ENCODE measurements around the gene TRIM54. TPM values are rescaled to one million over a fixed set of nuclear protein-coding genes. Genes with fewer than 3 reads are reported as not detected.
"Not testable (repeated sequence)": the region's sequence is repeated elsewhere in the genome, so short reads cannot be mapped to it uniquely, and the experiment has no call there.

TRIM54 gene
- total RNA-seq, 1 experiment from 2014 or later, result not detected

GRCh38 chr2:27316655-27317412 lies 34.6 kb downstream of the TRIM54 start:
- no peaks in the 10 kb centered on the region for H3K36me3 ChIP-seq (ENCODE audit: insufficient read depth, low read length)
- H4K20me1 ChIP-seq (ENCODE audit: insufficient read depth, low read depth, low read length), result no peaks in the 10 kb centered on the region
- no peaks in the 10 kb centered on the region for H3K27me3 ChIP-seq (ENCODE audit: low read length)
- no peaks in the 10 kb centered on the region for H3K9me3 ChIP-seq (ENCODE audit: low read length)
- H3K4me1 ChIP-seq (ENCODE audit: low read length), result peaks cover 15% of the 10 kb centered on the region
- no peak overlapping the region for H2AFZ ChIP-seq (ENCODE audit: low read length)
- H3K4me3 ChIP-seq (ENCODE audit: low read length), result no peak overlapping the region
- peaks cover 13% of the 10 kb centered on the region for H3K79me2 ChIP-seq (ENCODE audit: low read length)
- no peak for DNase-seq
- no peak overlapping the region for H3K27ac ChIP-seq (ENCODE audit: low read length)
- H3K9me2 ChIP-seq (replicated peaks; ENCODE audit: insufficient read depth, low read length), result no peaks in the 10 kb centered on the region
- no peak overlapping the region for H3K4me2 ChIP-seq (ENCODE audit: low read depth, low read length, poor library complexity, severe bottlenecking)
- H3K9ac ChIP-seq (ENCODE audit: low read length), result no peak overlapping the region

- not testable (repeated sequence) for H3K36me3 ChIP-seq (ENCODE audit: insufficient read depth, low read length)
Observed at GRCh38 chr2:27319839-27320238, 37.6 kb downstream of the TRIM54 start.

GRCh38 chr2:27320958-27321543 lies 38.8 kb downstream of the TRIM54 start:
- H3K4me3 ChIP-seq (ENCODE audit: low read length), result no peak overlapping the region
- no peak for DNase-seq
- no peaks in the 10 kb centered on the region for H4K20me1 ChIP-seq (ENCODE audit: insufficient read depth, low read depth, low read length)
- no peaks in the 10 kb centered on the region for H3K9me2 ChIP-seq (replicated peaks; ENCODE audit: insufficient read depth, low read length)
- H3K27me3 ChIP-seq (ENCODE audit: low read length), result no peaks in the 10 kb centered on the region
- peak overlapping the region; percentile 98 for H3K4me2 ChIP-seq (ENCODE audit: low read depth, low read length, poor library complexity, severe bottlenecking)
- peak overlapping the region; percentile 96; the same call in 1 of the 2 replicates for H3K9ac ChIP-seq (ENCODE audit: low read length)
- peaks cover 27% of the 10 kb centered on the region for H3K4me1 ChIP-seq (ENCODE audit: low read length)
- H3K9me3 ChIP-seq (ENCODE audit: low read length), result no peaks in the 10 kb centered on the region
- H3K36me3 ChIP-seq (ENCODE audit: insufficient read depth, low read length), result peaks cover 4% of the 10 kb centered on the region; the same call in 1 of the 2 replicates
- H2AFZ ChIP-seq (ENCODE audit: low read length), result no peak overlapping the region
- peaks cover 28% of the 10 kb centered on the region for H3K79me2 ChIP-seq (ENCODE audit: low read length)
- peak overlapping the region; percentile 84; the same call in 1 of the 2 replicates for H3K27ac ChIP-seq (ENCODE audit: low read length)

More at GRCh38 chr2:27319839-27320238, 37.6 kb downstream of the TRIM54 start:
- H4K20me1 ChIP-seq (ENCODE audit: insufficient read depth, low read depth, low read length); H2AFZ ChIP-seq (ENCODE audit: low read length); H3K4me2 ChIP-seq (ENCODE audit: low read depth, low read length, poor library complexity, severe bottlenecking); H3K27ac ChIP-seq (ENCODE audit: low read length); DNase-seq; H3K9me3 ChIP-seq (ENCODE audit: low read length); H3K4me3 ChIP-seq (ENCODE audit: low read length); H3K9ac ChIP-seq (ENCODE audit: low read length); H3K27me3 ChIP-seq (ENCODE audit: low read length); H3K9me2 ChIP-seq (replicated peaks; ENCODE audit: insufficient read depth, low read length): not testable (repeated sequence)
- Histone ChIP-seq H3K79me2 (ENCODE audit: low read length) (peaks cover 28% of the 10 kb centered on the region), H3K4me1 (ENCODE audit: low read length) (peaks cover 27% of the 10 kb centered on the region)

- peak overlapping the region; percentile 96 for H3K9ac ChIP-seq (ENCODE audit: low read length)
- DNase-seq, result peak; percentile 77
- H3K36me3 ChIP-seq (ENCODE audit: insufficient read depth, low read length), result peaks cover 7% of the 10 kb centered on the region; the same call in 1 of the 2 replicates
- peaks cover 28% of the 10 kb centered on the region for H3K79me2 ChIP-seq (ENCODE audit: low read length)
- H2AFZ ChIP-seq (ENCODE audit: low read length), result no peak overlapping the region
- H3K9me3 ChIP-seq (ENCODE audit: low read length), result no peaks in the 10 kb centered on the region
- H3K9me2 ChIP-seq (replicated peaks; ENCODE audit: insufficient read depth, low read length), result no peaks in the 10 kb centered on the region
- H3K4me1 ChIP-seq (ENCODE audit: low read length), result peaks cover 27% of the 10 kb centered on the region
- peak overlapping the region; percentile 84 for H3K27ac ChIP-seq (ENCODE audit: low read length)
- H3K4me2 ChIP-seq (ENCODE audit: low read depth, low read length, poor library complexity, severe bottlenecking), result peak overlapping the region; percentile 98
- peak overlapping the region; percentile 98 for H3K4me3 ChIP-seq (ENCODE audit: low read length)
- no peaks in the 10 kb centered on the region for H4K20me1 ChIP-seq (ENCODE audit: insufficient read depth, low read depth, low read length)
- no peaks in the 10 kb centered on the region for H3K27me3 ChIP-seq (ENCODE audit: low read length)
Observed at GRCh38 chr2:27322301-27322765, 40.1 kb downstream of the TRIM54 start.

GRCh38 chr2:27322766-27323595 lies 40.8 kb downstream of the TRIM54 start, which contains the start of gene MPV17:
Gene MPV17, minus strand, starts transcription at chr2:27323097. Its CDS starts 580 bp downstream, at chr2:27322517.
- peak; percentile 96 for DNase-seq
- Histone ChIP-seq H3K27ac (ENCODE audit: low read length) (peak within 1 kb of the TSS; percentile 84), H3K9ac (ENCODE audit: low read length) (peak within 1 kb of the TSS; percentile 96), H3K36me3 (ENCODE audit: insufficient read depth, low read length) (peaks cover 7% of the 10 kb centered on the region; the same call in 1 of the 2 replicates), H4K20me1 (ENCODE audit: insufficient read depth, low read depth, low read length) (no peaks in the 10 kb centered on the region), H3K4me2 (ENCODE audit: low read depth, low read length, poor library complexity, severe bottlenecking) (peak within 1 kb of the TSS; percentile 98), H3K79me2 (ENCODE audit: low read length) (peaks cover 28% of the 10 kb centered on the region), H2AFZ (ENCODE audit: low read length) (no peak within 1 kb of the TSS), H3K4me1 (ENCODE audit: low read length) (peaks cover 27% of the 10 kb centered on the region), H3K4me3 (ENCODE audit: low read length) (peak within 1 kb of the TSS; percentile 98), H3K9me3 (ENCODE audit: low read length) (no peaks in the 10 kb centered on the region), H3K27me3 (ENCODE audit: low read length) (no peaks in the 10 kb centered on the region), H3K9me2 (replicated peaks; ENCODE audit: insufficient read depth, low read length) (no peaks in the 10 kb centered on the region)

- Histone ChIP-seq H3K4me2 (ENCODE audit: low read depth, low read length, poor library complexity, severe bottlenecking) (peak overlapping the region; percentile 98), H3K27me3 (ENCODE audit: low read length) (no peaks in the 10 kb centered on the region), H3K9ac (ENCODE audit: low read length) (peak overlapping the region; percentile 96), H3K27ac (ENCODE audit: low read length) (peak overlapping the region; percentile 84), H4K20me1 (ENCODE audit: insufficient read depth, low read depth, low read length) (no peaks in the 10 kb centered on the region), H3K4me1 (ENCODE audit: low read length) (peaks cover 27% of the 10 kb centered on the region), H3K36me3 (ENCODE audit: insufficient read depth, low read length) (peaks cover 12% of the 10 kb centered on the region; the same call in 1 of the 2 replicates), H3K4me3 (ENCODE audit: low read length) (peak overlapping the region; percentile 98), H2AFZ (ENCODE audit: low read length) (no peak overlapping the region), H3K9me2 (replicated peaks; ENCODE audit: insufficient read depth, low read length) (no peaks in the 10 kb centered on the region), H3K79me2 (ENCODE audit: low read length) (peaks cover 28% of the 10 kb centered on the region), H3K9me3 (ENCODE audit: low read length) (no peaks in the 10 kb centered on the region)
- DNase-seq, result no peak
Observed at GRCh38 chr2:27323596-27324285, 41.5 kb downstream of the TRIM54 start.

DNA sequence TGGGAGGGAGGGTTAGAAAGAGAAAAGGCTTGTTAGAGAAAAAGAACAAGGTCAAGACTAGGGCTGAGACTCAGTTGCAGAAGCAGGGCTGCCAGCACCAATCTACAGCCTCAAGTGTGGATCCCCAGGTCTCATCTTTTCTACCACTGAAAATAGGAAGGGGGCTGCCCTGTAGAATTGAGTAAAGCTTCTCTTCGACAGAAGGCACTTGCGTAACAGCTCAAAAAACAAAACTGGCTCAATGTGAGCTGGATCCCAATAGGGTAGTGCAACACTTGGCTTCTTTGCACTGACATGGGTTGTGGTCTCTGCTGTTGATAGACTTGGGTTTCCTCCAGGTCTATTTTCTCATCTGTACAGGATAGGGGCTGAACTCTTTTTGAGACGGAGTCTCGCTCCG lies 42.5 kb downstream of the TRIM54 start:
- H2AFZ ChIP-seq (ENCODE audit: low read length), result no peak overlapping the region
- H3K9me2 ChIP-seq (replicated peaks; ENCODE audit: insufficient read depth, low read length), result no peaks in the 10 kb centered on the region
- H3K4me2 ChIP-seq (ENCODE audit: low read depth, low read length, poor library complexity, severe bottlenecking), result peak overlapping the region; percentile 98
- H3K4me3 ChIP-seq (ENCODE audit: low read length), result no peak overlapping the region; the same call in 1 of the 2 replicates
- no peaks in the 10 kb centered on the region for H3K9me3 ChIP-seq (ENCODE audit: low read length)
- H3K27ac ChIP-seq (ENCODE audit: low read length), result no peak overlapping the region
- peaks cover 22% of the 10 kb centered on the region; the same call in 1 of the 2 replicates for H3K36me3 ChIP-seq (ENCODE audit: insufficient read depth, low read length)
- H3K27me3 ChIP-seq (ENCODE audit: low read length), result no peaks in the 10 kb centered on the region
- no peak overlapping the region for H3K9ac ChIP-seq (ENCODE audit: low read length)
- no peak for DNase-seq
- peaks cover 28% of the 10 kb centered on the region for H3K79me2 ChIP-seq (ENCODE audit: low read length)
- peaks cover 27% of the 10 kb centered on the region for H3K4me1 ChIP-seq (ENCODE audit: low read length)
- no peaks in the 10 kb centered on the region for H4K20me1 ChIP-seq (ENCODE audit: insufficient read depth, low read depth, low read length)

Measured in Karpas-422 (cell line).